ENCODE results near the gene HUNK.

Gene HUNK

GRCh38 chr21:31896019-31896418 lies 23.2 kb downstream of the HUNK start:
- DNase-seq (ENCODE audit: low read depth), result no peak

- no peak for DNase-seq (ENCODE audit: low read depth)
Observed at GRCh38 chr21:31897311-31897710, 24.5 kb downstream of the HUNK start.

GRCh38 chr21:31898933-31899630 lies 26.3 kb downstream of the HUNK start:
- no peak for DNase-seq (ENCODE audit: low read depth)

DNA sequence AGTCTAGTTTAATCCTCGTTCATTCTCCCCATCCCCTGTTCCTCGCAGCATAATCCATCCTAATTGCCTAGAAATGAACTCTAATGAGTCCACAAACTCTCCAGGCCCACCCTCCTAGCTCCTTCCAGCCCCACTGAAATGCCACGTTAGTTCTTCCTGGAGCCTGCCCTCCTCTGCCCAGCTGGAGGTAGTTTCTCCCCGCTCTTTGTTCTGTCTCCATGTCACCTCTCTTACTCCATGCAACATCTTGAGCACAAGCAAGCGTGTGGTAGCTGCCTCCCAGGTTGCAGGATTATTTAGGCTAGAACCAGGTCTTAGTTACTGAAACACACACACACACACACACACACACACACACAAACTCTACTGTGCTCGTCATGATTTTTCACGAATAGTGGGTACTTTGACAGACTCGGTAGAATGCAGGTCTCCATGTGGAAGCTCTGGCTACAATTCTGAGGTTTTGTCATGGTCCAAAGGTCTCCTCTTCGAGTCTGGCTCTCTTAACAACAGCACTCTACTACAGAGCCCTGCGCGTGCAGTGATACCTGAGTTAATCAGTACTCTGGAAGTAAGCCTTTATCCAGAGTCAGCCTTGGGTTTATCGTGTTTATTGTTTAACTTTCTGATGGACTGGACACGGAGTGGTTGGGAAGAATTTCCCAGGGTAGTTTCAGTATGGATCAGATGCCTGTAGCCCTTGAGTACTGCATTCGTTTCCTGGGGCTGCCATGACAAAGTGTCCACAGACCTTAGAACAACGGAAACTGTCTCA lies 27.5 kb downstream of the HUNK start:
- DNase-seq (ENCODE audit: low read depth), result no peak

GRCh38 chr21:31901315-31901714 lies 28.5 kb downstream of the HUNK start:
- DNase-seq (ENCODE audit: low read depth), result no peak

DNA sequence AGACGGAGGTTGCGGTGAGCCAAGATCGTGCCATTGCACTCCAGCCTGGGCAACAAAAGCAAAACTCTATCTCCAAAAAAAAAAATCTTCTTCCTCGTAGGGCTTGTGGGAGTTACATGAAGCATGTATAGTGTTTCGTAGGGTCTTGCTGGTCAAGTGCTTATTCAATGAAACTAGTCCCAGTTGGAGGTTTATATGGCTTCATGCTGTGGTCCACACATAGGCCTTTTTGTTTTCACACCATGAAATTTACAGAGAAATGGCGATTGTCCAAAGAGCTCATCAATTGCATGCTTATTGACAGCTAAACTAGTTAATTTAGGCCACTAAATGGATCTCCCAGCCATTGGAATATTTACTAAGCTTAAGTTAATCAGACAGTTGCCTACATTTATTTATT lies 29.6 kb downstream of the HUNK start:
- no peak for DNase-seq (ENCODE audit: low read depth)

- DNase-seq (ENCODE audit: low read depth), result no peak
Observed at GRCh38 chr21:31903896-31904295, 31.1 kb downstream of the HUNK start.

GRCh38 chr21:31905503-31906451 lies 33.0 kb downstream of the HUNK start:
- DNase-seq (ENCODE audit: low read depth), result no peak

GRCh38 chr21:31908106-31909031 lies 35.5 kb downstream of the HUNK start:
- DNase-seq (ENCODE audit: low read depth), result no peak

GRCh38 chr21:31909153-31910073 lies 36.6 kb downstream of the HUNK start:
- DNase-seq (ENCODE audit: low read depth), result no peak

- no peak for DNase-seq (ENCODE audit: low read depth)
Observed at GRCh38 chr21:31910074-31910470, 37.3 kb downstream of the HUNK start.

DNA sequence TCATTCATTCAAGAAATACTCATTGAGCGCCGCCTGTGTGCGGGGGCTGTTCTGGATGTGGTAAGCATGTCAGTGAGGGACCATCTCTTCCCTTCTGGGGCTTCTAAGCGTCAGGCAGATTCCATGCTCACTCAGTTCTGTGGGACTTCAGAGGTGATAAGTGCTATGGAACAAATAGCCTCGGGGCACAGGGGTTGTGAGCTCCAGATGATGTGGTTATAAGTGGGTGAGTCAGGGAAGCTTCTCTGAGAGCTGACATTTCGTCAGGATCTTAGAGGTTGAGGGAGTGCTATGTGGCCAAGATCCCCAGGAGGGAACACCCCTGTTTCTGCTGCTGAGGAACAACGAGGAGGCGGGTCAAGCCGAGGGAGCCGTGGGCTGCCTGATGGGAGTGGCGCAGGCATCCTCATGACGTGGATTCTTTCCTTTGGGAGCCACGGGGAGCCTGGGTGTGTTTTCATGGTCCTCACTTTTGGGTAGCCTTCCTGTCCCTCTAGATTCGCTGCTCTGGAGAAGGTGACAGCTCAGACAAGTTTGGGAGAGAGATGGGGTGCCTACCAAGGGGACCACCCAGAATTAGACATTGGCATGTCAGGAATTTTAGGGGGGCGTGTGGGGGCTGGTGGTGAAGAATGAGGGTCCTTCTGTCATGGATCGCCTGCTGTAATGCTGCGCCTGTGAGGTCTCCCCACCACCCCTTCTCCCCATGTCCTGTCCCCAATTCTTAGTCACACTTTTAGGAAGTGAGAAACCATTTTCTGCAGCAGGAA lies 38.5 kb downstream of the HUNK start:
- DNase-seq (ENCODE audit: low read depth), result no peak

- DNase-seq (ENCODE audit: low read depth), result no peak
Observed at GRCh38 chr21:31912501-31912900, 39.7 kb downstream of the HUNK start.

DNA sequence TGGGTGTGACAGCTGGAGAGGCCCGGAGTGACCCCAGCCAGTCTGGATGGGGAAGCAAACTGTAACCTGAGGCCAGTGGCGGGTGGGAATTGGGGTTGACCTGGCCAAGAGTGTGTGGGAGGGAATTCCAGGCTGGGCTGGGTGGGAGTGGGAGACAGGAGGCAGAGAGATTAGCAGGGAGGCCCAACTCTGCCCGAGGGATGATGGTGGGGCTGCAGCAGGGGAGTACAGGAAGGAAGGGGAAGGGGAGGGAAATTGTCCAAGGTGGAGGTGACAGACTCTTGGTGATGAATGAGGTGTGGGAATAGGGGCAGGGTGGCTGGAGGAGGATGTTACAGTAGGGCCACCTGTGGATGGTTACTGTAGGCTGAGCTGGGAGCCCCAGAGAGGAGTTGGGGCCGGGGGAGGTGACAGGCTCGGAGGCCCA lies 40.4 kb downstream of the HUNK start:
- DNase-seq (ENCODE audit: low read depth), result no peak

- no peak for DNase-seq (ENCODE audit: low read depth)
Observed at GRCh38 chr21:31914472-31914871, 41.7 kb downstream of the HUNK start.

DNA sequence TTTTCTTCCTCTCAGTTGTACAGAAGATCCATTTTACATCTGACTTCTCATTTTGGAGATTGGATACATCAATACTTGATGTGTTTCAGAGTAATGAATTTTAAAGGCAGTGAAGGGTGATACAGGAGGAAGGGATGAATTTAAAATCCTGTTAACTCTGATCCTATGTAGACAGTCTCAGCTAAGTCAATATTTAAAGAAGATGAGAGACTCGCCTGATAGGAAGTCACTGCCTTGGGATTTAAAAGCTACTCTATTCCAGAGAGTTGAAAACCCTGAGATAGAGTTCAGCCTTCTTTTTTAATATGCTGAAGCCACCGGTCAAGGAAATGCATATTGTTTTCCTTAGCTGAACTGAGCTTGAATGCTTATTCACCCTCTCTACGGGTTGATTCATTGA lies 42.7 kb downstream of the HUNK start:
- DNase-seq (ENCODE audit: low read depth), result no peak

DNA sequence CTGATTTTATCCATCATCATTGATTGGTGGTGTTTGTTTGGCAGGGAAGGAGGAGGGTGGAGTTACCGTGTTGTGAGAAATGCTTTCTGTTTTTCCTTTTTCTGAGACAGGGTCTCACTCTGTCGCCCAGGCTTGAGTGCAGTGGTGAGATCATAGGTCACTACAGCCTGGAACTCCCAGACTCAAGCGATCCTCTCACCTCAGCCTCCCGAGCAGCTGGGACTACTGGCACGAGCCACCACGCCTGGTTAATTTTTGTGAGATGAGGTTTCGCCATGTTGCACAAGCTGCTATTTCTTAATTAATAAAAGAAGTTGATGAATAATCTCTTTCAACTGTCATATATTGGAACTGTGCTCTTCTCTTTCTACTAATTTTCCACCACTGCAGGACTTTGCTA lies 44.3 kb downstream of the HUNK start:
- DNase-seq (ENCODE audit: low read depth), result no peak

GRCh38 chr21:31918250-31918775 lies 45.5 kb downstream of the HUNK start:
- DNase-seq (ENCODE audit: low read depth), result no peak

DNA sequence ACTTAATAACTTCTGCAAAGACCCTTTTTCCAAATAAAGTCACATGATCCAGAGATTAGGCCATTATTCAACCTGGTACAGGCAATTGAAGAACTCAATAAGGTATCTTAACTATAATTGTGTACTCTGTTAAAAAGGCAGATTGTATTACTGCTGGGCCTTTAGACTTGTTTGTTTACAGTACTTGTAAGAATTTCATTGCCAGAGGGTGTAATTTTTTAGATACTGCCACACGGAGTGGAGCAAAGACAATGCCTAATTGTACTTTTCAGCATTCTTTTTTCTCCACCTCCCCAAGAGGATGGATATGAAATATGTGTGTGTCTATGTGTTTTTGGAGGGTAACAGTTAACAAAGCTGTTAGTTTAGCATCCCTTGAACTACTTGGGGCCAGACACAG lies 47.5 kb downstream of the HUNK start:
- no peak for DNase-seq (ENCODE audit: low read depth)

Measured in CMK (cell line).